ENCODE data around the gene MATR3.

DNA sequence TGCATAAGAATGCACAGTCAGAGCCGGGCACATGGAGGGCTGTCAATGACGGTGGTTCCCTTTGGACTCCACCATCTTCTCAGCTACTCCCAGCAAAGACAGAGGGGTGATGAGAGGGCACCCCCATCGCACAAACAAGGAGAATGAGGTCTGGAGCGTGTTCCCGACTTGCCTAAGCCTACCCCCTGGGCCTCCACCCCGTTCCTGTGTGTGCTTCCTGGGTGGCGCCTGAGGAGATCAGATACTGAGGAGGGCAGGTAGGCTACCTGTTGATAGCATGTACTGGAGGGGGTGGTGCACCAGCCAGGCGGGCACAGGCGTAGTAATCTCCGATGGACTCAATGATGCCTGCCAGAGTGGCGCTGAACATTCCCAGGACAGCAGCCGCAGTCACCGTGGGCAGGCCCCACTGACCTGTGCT lies 85.4 kb downstream of the MATR3 start:
- TF ChIP-seq POLR2AphosphoS5 (IDR thresholded peaks at IDR 0.05; ENCODE audit: low read depth, low read length) (no peak), POLR2A (IDR thresholded peaks at IDR 0.05; ENCODE audit: low read depth, low read length) (no peak), TAF1 (IDR thresholded peaks at IDR 0.05; ENCODE audit: borderline replicate concordance, low read depth, low read length) (no peak)

Measured in GM12892 (cell line).